Activated CD4-positive, alpha-beta T cell treated with anti-CD3 and anti-CD28 coated beads, Interleukin-2, amount 50 U/mL, for 24 hours (primary cell): ENCODE data around the gene MGST2.

Experiments used
- DNase-seq, 2 donors: peaks; one replicate each; pipeline ENCODE4 v3.0.0-alpha.2; 2020; ENCODE audit warnings: low read depth in 1 of 2, low spot score in 1 of 2

MGST2 gene

GRCh38 chr4:139700568-139700967 lies 34.9 kb downstream of the MGST2 start:
- no peak for DNase-seq

- DNase-seq: no peak
Observed at GRCh38 chr4:139704915-139705485, 39.4 kb downstream of the MGST2 start.

- no peak for DNase-seq
Observed at GRCh38 chr4:139709660-139710059, 44.0 kb downstream of the MGST2 start.

GRCh38 chr4:139710073-139710472 lies 44.5 kb downstream of the MGST2 start:
- no peak for DNase-seq

GRCh38 chr4:139711461-139711860 lies 45.8 kb downstream of the MGST2 start:
- DNase-seq: no peak

GRCh38 chr4:139712882-139713281 lies 47.3 kb downstream of the MGST2 start:
- no peak for DNase-seq

- no peak for DNase-seq
Observed at GRCh38 chr4:139715746-139716391, 50.2 kb downstream of the MGST2 start.

GRCh38 chr4:139718358-139718757 lies 52.7 kb downstream of the MGST2 start:
- DNase-seq: no peak

GRCh38 chr4:139718833-139719232 lies 53.2 kb downstream of the MGST2 start:
- no peak for DNase-seq

GRCh38 chr4:139719381-139720101 lies 53.9 kb downstream of the MGST2 start:
- DNase-seq: no peak

GRCh38 chr4:139720806-139721205 lies 55.2 kb downstream of the MGST2 start:
- no peak for DNase-seq

GRCh38 chr4:139721789-139722188 lies 56.2 kb downstream of the MGST2 start:
- no peak for DNase-seq

GRCh38 chr4:139725236-139725635 lies 59.6 kb downstream of the MGST2 start:
- no peak for DNase-seq

- no peak for DNase-seq
Observed at GRCh38 chr4:139726615-139727014, 61.0 kb downstream of the MGST2 start.

GRCh38 chr4:139728146-139728545 lies 62.5 kb downstream of the MGST2 start:
- no peak for DNase-seq

- no peak for DNase-seq
Observed at GRCh38 chr4:139728840-139729239, 63.2 kb downstream of the MGST2 start.

- DNase-seq: no peak
Observed at GRCh38 chr4:139732991-139733570, 67.5 kb downstream of the MGST2 start.

- DNase-seq: no peak
Observed at GRCh38 chr4:139734201-139734874, 68.7 kb downstream of the MGST2 start.

GRCh38 chr4:139734875-139735380 lies 69.3 kb downstream of the MGST2 start:
- peak; percentile 9 to 35 for DNase-seq

GRCh38 chr4:139735381-139736273 lies 70.0 kb downstream of the MGST2 start:
- no peak for DNase-seq
